ENCODE results near the gene SLC24A3. TPM values are rescaled to one million over a fixed set of nuclear protein-coding genes. Genes with fewer than 3 reads are reported as not detected.

SLC24A3 gene
- total RNA-seq, 1 donor from 2014 or later, result 0.51 TPM

DNA sequence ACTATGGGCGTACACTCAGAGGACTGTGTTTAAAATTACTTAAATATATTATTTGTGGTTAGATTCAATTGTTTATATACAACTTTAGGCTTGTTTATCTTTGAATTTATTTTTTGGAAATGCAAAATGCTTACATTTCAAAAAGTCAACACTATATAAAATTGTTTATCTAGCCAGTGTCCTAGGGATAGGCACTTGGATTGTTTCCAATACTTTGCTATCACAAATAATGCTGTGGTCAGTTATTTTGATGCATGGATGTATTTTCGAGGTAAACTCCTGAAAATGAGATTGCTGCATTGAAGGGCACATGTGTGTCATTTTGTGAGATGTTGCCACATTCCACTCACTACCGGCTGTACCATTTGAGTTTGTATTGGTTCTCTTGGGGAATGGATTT is 213.9 kb downstream of the SLC24A3 start:
- no peak overlapping the region for H3K27ac Mint-ChIP-seq (ENCODE audit: unreplicated experiment)
- TF ChIP-seq CTCF (conservative IDR thresholded peaks at IDR 0.05), result no peak
- no peaks in the 10 kb centered on the region for H3K4me1 Mint-ChIP-seq
- no peaks in the 10 kb centered on the region for H3K36me3 Mint-ChIP-seq (ENCODE audit: low read depth)
- no peak for DNase-seq (ENCODE audit: low read depth, low spot score)
- no peak overlapping the region for H3K4me3 Mint-ChIP-seq
- H3K27me3 Mint-ChIP-seq (ENCODE audit: low read depth), result peaks cover 24% of the 10 kb centered on the region
- H3K9me3 Mint-ChIP-seq, result no peaks in the 10 kb centered on the region

- Mint-ChIP-seq H3K4me3 (no peak overlapping the region), H3K27ac (ENCODE audit: unreplicated experiment) (no peak overlapping the region), H3K4me1 (no peaks in the 10 kb centered on the region), H3K36me3 (ENCODE audit: low read depth) (no peaks in the 10 kb centered on the region), H3K9me3 (no peaks in the 10 kb centered on the region), H3K27me3 (ENCODE audit: low read depth) (peaks cover 28% of the 10 kb centered on the region)
- no peak for DNase-seq (ENCODE audit: low read depth, low spot score)
- no peak for TF ChIP-seq CTCF (conservative IDR thresholded peaks at IDR 0.05)
Observed at GRCh38 chr20:19427480-19427879, 215.0 kb downstream of the SLC24A3 start.

- Mint-ChIP-seq H3K9me3 (no peaks in the 10 kb centered on the region), H3K27me3 (ENCODE audit: low read depth) (peaks cover 28% of the 10 kb centered on the region), H3K27ac (ENCODE audit: unreplicated experiment) (no peak overlapping the region), H3K36me3 (ENCODE audit: low read depth) (no peaks in the 10 kb centered on the region), H3K4me3 (no peak overlapping the region), H3K4me1 (no peaks in the 10 kb centered on the region)
- TF ChIP-seq CTCF (conservative IDR thresholded peaks at IDR 0.05), result no peak
- no peak for DNase-seq (ENCODE audit: low read depth, low spot score)
Observed at GRCh38 chr20:19427913-19428312, 215.5 kb downstream of the SLC24A3 start.

- peaks cover 28% of the 10 kb centered on the region for H3K27me3 Mint-ChIP-seq (ENCODE audit: low read depth)
- no peak overlapping the region for H3K4me3 Mint-ChIP-seq
- no peak for DNase-seq (ENCODE audit: low read depth, low spot score)
- no peaks in the 10 kb centered on the region for H3K36me3 Mint-ChIP-seq (ENCODE audit: low read depth)
- H3K4me1 Mint-ChIP-seq, result no peaks in the 10 kb centered on the region
- TF ChIP-seq CTCF (conservative IDR thresholded peaks at IDR 0.05), result no peak
- no peaks in the 10 kb centered on the region for H3K9me3 Mint-ChIP-seq
- H3K27ac Mint-ChIP-seq (ENCODE audit: unreplicated experiment), result no peak overlapping the region
Observed at GRCh38 chr20:19428324-19428723, 215.9 kb downstream of the SLC24A3 start.

DNA sequence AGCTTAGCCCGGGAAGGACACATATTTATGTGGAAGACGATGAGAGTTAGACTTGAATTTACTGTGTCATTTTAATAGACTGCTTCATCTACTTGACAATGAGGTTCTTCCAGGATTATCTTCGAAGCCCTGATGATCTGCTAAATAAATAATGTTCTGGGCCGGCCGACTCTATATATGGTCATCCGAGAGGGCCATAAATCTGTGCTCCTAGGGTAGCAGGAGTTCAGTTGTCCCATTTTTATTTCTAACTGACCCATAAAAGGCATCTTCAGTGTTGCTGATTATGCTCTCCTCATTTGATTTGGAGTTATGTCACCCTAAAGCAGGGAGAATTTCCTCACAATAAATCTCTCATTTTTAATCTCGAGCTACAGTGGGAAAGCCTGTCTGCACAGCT is 217.1 kb downstream of the SLC24A3 start:
- no peaks in the 10 kb centered on the region for H3K36me3 Mint-ChIP-seq (ENCODE audit: low read depth)
- H3K27me3 Mint-ChIP-seq (ENCODE audit: low read depth), result peaks cover 24% of the 10 kb centered on the region
- DNase-seq (ENCODE audit: low read depth, low spot score), result no peak
- no peak overlapping the region for H3K27ac Mint-ChIP-seq (ENCODE audit: unreplicated experiment)
- no peak for TF ChIP-seq CTCF (conservative IDR thresholded peaks at IDR 0.05)
- H3K4me3 Mint-ChIP-seq, result no peak overlapping the region
- H3K9me3 Mint-ChIP-seq, result no peaks in the 10 kb centered on the region
- H3K4me1 Mint-ChIP-seq, result no peaks in the 10 kb centered on the region
